Measurements from ENCODE around the gene PIM2.

DNA sequence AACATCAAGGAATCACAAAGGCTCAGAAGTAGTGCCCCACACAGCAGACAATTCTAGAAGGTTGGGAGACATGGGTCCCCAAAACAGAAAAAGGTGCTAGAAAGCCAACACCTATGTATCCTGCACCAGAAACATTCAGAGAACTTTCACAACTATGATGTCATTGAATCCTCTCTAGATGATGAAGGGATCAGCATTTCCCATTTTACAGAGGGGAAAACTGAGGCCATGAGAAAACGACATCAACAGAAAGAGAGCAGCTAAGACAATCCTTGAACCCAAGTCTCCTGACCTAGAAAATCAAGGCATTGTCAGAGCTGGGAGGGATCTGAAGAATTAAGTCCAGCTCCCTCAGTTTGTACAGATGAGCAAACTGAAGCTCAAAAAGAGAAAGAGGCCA, 49.6 kb upstream of the PIM2 start:
- no peak for TF ChIP-seq CTCF (conservative IDR thresholded peaks at IDR 0.05)
- TF ChIP-seq EZH2 (IDR thresholded peaks at IDR 0.05; ENCODE audit: low read depth) = no peak
